ENCODE measurements around the gene ZNF727.
"Not testable (repeated sequence)": the region's sequence is repeated elsewhere in the genome, so short reads cannot be mapped to it uniquely, and the experiment has no call there.

The ZNF727 gene

GRCh38 chr7:64045301-64046040 lies at the start of gene ZNF727:
Gene ZNF727, plus strand, starts transcription at chr7:64045434. Its CDS starts 188 bp downstream, at chr7:64045622.
- no peak for DNase-seq

DNA sequence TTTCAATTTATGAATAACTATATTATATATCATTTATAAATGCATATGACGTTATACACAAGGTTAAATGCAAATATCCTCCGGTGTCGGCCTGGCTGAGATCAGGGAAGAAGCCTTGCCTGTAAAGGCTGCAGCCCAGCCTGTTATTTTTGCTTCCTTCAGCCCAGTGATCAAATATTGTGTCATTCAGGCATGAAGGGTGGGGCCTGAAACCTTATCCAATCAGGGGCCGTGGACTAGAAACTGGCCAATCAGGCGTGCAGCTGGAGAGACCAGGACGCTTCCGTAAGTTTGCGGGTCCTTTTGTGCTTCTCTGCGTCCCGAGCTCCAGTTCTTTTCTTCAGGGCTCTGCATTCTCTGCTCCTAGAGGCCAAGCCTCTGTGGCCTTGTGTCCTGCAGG lies 46.7 kb upstream of the ZNF727 start, which contains the start of gene ZNF722:
Gene ZNF722 (plus strand): TSS at position 301 of the 400 bp plus-strand sequence. CDS start 113 bp downstream, outside the sequence.
- no peak for DNase-seq

DNA sequence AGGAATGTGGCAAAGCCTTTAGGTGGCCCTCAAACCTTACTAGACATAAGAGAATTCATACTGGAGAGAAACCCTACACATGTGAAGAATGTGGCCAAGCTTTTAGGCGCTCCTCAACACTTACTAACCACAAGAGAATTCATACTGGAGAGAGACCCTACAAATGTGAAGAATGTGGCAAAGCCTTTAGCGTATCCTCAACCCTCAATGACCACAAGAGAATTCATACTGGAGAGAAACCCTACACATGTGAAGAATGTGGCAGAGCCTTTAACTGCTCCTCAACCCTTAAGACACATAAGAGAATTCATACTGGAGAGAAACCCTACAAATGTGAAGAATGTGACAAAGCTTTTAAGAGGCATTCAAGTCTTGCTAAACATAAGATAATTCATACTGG lies 29.7 kb upstream of the ZNF727 start:
- DNase-seq = not testable (repeated sequence)

- no peak for DNase-seq
Observed at GRCh38 chr7:64035388-64035787, 9.8 kb upstream of the ZNF727 start.

DNA sequence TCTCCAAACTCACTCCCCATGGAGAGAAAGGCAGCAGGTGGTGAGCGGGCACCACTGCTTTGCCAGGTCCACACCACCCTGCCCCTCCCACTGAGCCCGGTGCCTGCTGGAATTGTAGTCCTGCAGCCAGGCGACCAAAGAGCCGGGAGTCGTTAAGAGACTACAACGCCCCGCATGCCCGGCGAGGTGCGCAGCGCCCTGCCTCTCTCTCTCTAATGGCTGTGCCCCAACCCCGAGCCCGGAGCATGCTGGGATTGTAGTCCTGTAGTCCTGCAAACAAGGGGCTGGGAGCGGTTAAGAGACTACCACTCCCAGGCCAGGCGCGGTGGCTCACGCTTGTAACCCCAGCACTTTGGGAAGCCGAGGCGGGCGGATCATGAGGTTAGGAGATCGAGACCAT lies 8.1 kb upstream of the ZNF727 start:
- DNase-seq = no peak

GRCh38 chr7:64046041-64046389 lies 781 bp downstream of the ZNF727 start:
- DNase-seq = no peak

DNA sequence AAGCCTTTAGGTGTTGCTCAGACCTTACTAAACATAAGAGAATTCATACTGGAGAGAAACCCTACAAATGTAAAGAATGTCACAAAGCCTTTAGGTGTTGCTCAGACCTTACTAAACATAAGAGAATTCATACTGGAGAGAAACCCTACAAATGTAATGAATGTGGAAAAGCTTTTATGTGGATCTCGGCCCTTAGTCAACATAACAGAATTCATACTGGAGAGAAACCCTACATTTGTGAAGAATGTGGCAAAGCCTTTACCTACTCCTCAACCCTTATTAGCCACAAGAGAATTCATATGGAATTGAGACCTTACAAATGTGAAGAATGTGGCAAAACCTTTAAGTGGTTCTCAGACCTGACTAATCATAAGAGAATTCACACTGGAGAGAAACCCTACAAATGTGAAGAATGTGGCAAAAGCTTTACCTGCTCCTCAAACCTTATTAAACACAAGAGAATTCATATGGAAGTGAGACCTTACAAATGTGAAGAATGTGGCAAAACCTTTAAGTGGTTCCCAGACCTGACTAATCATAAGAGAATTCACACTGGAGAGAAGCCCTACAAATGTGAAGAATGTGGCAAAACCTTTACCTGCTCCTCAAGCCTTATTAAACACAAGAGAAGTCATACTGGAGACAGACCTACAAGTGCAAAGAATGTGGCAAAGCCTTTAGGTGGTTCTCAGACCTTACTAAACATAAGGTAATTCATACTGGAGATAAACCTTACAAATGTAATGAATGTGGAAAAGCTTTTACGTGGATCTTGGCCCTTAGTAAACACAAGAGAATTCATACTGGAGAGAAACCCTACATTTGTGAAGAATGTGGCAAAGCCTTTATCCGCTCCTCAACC lies 32.8 kb downstream of the ZNF727 start:
- not testable (repeated sequence) for DNase-seq

DNA sequence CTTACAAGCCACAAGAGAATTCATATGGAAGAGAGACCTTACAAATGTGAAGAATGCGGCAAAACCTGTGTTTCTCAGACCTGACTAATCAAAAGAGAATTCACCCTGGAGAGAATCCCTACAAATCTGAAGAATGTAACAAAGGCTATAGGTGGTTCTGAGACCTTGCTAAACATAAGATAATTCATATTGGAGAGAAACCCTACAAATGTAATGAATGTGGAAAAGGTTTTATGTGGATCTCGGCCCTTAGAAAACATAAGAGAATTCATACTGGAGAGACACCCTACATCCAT lies 33.4 kb downstream of the ZNF727 start:
- DNase-seq = no peak

DNA sequence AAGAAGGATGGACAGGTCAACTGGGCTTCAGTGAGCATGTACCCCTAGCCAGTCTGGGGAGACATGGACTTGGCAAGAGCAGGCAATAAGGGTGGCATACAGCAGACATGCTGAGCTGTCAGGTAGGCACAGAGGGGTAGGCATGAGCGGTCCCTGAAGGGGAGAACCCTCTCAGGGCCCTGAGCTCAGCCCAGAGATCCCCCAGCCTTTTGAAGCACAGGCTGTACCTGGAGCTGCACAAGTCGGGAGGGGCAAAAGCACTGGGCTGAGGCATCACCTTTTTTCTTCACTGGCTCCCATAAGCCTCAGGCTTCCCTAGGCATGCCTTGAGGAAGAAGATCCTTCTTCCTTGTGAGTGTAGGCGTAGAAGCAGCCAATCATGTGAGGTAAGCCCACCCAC lies 42.3 kb downstream of the ZNF727 start:
- DNase-seq = no peak

- DNase-seq = not testable (repeated sequence)
Observed at GRCh38 chr7:64088863-64089262, 43.6 kb downstream of the ZNF727 start.
